A673 (cell line): ENCODE results near the gene CFAP97D1. TPM values are rescaled to one million over a fixed set of nuclear protein-coding genes. Genes with fewer than 3 reads are reported as not detected.
A peak's percentile ranks its signal among the peaks of the same experiment; 100 is the strongest.
"Not testable (repeated sequence)": the region's sequence is repeated elsewhere in the genome, so short reads cannot be mapped to it uniquely, and the experiment has no call there.

Experiments
- BruUV-seq: library from RNA; stranded (reverse); fragments of 400-500 nt; replicated peaks from 2 replicates; lab custom pipeline; 2021; lab: Mats Ljungman, UMichigan
- CTCF ChIA-PET: fragments of 300-600 bp; sonication (Branson Sonifier 250); formaldehyde crosslinking; loops from one replicate; lab custom pipeline; 2022; ENCODE audit warnings: antibody characterized with exemption; lab: Charles Lee
- POLR2A ChIA-PET: fragments of 300-600 bp; sonication (Branson Sonifier 250); formaldehyde crosslinking; loops from one replicate; lab custom pipeline; 2022; ENCODE audit warnings: antibody characterized with exemption; ENCODE audit not compliant: low non-redundant PET; lab: Charles Lee
- DNase-seq: peaks from one replicate; pipeline ENCODE4 v3.0.0-alpha.2; 2015; ENCODE audit warnings: low spot score
- H3K27ac ChIP-seq: fragments of 200-600 bp; sonication (generic); 2 replicates; pipeline ENCODE4 v1.5.1; 2016; ENCODE audit warnings: mixed run types, low read depth, mild to moderate bottlenecking, mixed read lengths, antibody characterized with exemption, low read length; ENCODE audit not compliant: poor library complexity, severe bottlenecking
- H3K27me3 ChIP-seq: fragments of 200-600 bp; sonication (generic); replicated peaks from 2 replicates; pipeline ENCODE4 v1.6.1; 2017; ENCODE audit warnings: mixed run types, low read depth, mild to moderate bottlenecking, mixed read lengths, antibody characterized with exemption, low read length; ENCODE audit not compliant: insufficient read depth, poor library complexity
- H3K36me3 ChIP-seq: fragments of 200-600 bp; sonication (generic); 2 replicates; pipeline ENCODE4 v1.6.1; 2016; ENCODE audit warnings: mixed run types, mild to moderate bottlenecking, mixed read lengths, antibody characterized with exemption, low read length; ENCODE audit not compliant: insufficient read depth, poor library complexity, severe bottlenecking
- H3K4me1 ChIP-seq: fragments of 200-600 bp; sonication (generic); 2 replicates; pipeline ENCODE4 v1.6.1; 2017; ENCODE audit warnings: mixed run types, mild to moderate bottlenecking, mixed read lengths, antibody characterized with exemption, low read length; ENCODE audit not compliant: insufficient read depth, poor library complexity, severe bottlenecking
- H3K4me3 ChIP-seq: fragments of 200-600 bp; sonication (generic); 2 replicates; pipeline ENCODE4 v1.5.1; 2016; ENCODE audit warnings: low read depth, mixed run types, mild to moderate bottlenecking, mixed read lengths, low read length; ENCODE audit not compliant: poor library complexity, severe bottlenecking
- H3K9me3 ChIP-seq: fragments of 200-600 bp; sonication (generic); 2 replicates; pipeline ENCODE4 v1.6.1; 2016; ENCODE audit warnings: mixed run types, low read depth, mild to moderate bottlenecking, mixed read lengths, antibody characterized with exemption, low read length; ENCODE audit not compliant: poor library complexity, severe bottlenecking
- CTCF ChIP-seq: fragments of 300-800, 200-600 bp; sonication (generic); conservative IDR thresholded peaks from 2 replicates; pipeline ENCODE4 v1.5.1; 2017; ENCODE audit warnings: low read depth, mild to moderate bottlenecking, antibody characterized with exemption, low read length, moderate library complexity, mixed read lengths
- EZH2 ChIP-seq: fragments of 200-600 bp; sonication (generic); IDR thresholded peaks from 2 replicates; pipeline ENCODE4 v1.6.1; 2017; ENCODE audit warnings: borderline replicate concordance, low read depth, mild to moderate bottlenecking, mixed read lengths, antibody characterized with exemption, low read length; ENCODE audit not compliant: poor library complexity, severe bottlenecking
- intact Hi-C: fragments of 100-400 bp; cut with micrococcal nuclease; formaldehyde crosslinking; loops from one replicate; pipeline ENCODE4 v1.10.0; 2022; ENCODE audit not compliant: unreplicated experiment
- total RNA-seq: library from RNA; stranded (reverse); gene quantifications from 2 replicates; pipeline ENCODE4 v1.2.3, GENCODE V29; 2021

Gene CFAP97D1
- total RNA-seq, 1 experiment from 2014 or later: not detected

DNA sequence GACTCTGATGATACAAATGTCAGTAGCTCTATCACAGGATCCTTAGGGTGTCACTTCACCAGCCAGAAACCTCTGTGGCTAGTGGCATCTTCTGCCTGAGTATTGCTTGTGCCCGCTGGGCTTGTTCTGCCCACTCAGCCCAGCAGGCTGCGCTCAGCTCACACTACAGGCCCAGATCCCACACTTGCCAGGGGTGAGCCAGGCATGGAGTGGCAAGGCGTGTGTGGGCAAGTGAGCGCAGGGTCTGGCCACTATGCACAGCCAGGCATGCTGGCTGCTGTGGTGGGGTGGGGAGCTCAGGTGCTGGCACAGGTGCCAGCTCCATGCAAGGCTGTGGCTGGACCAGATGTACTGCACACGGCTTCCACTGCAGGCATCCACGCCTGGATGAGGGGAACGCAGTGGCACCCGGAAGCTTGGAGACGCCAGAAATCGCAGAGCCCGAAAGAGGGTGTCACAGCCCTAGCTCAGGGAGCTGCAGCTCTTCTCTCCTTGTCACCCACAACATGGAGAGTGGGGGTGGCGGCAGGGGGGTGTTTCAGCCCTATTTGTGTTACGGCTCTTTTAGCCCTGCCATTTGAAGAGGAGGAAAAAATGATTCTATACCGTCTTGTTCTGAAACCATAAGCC is 10.2 kb downstream of the CFAP97D1 start:
- CTCF ChIA-PET: no interaction called here
- no peaks in the 10 kb centered on the region for H3K9me3 ChIP-seq
- H3K36me3 ChIP-seq: no peaks in the 10 kb centered on the region
- intact Hi-C loops: no loop called here
- H3K4me3 ChIP-seq: no peak overlapping the region
- peak; percentile 37; the same call in 1 of the 2 replicates for TF ChIP-seq CTCF
- TF ChIP-seq EZH2: no peak
- H3K27me3 ChIP-seq: no peaks in the 10 kb centered on the region
- H3K27ac ChIP-seq: no peak overlapping the region
- POLR2A ChIA-PET: no interaction called here
- BruUV-seq: no TSS peak
- H3K4me1 ChIP-seq: peaks cover 12% of the 10 kb centered on the region
- no peak for DNase-seq

DNA sequence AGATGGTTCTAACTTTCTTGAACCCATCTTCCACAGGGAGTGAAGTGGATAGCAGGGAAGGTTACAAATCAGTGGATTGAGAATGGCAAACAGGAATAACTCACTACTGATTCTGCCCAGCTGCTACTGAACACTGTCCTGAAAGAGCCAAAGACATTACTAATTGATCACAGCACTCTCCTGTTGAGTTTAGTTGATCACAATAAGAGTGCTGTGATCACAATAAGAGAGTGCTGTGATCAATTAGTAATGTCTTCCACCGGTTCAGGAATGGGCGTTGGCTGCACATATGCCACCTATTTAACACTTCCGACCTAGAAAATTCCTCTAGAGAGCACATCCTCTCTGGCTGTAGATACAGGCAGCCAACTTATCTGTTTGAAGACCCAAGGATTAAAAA is 11.4 kb downstream of the CFAP97D1 start:
- ChIA-PET CTCF (interaction anchor here (0.6 kb wide), 1 partner anchor 98 kb away, joined by 8 read pairs; no protein-coding TSS in a partner anchor), POLR2A (no interaction called here)
- no peak for TF ChIP-seq CTCF
- TF ChIP-seq EZH2: no peak
- Histone ChIP-seq H3K27me3 (no peaks in the 10 kb centered on the region), H3K27ac (no peak overlapping the region), H3K9me3 (no peaks in the 10 kb centered on the region), H3K36me3 (no peaks in the 10 kb centered on the region), H3K4me3 (no peak overlapping the region), H3K4me1 (peaks cover 12% of the 10 kb centered on the region)
- DNase-seq: peak; percentile 61
- BruUV-seq: no TSS peak
- intact Hi-C loops: no loop called here

DNA sequence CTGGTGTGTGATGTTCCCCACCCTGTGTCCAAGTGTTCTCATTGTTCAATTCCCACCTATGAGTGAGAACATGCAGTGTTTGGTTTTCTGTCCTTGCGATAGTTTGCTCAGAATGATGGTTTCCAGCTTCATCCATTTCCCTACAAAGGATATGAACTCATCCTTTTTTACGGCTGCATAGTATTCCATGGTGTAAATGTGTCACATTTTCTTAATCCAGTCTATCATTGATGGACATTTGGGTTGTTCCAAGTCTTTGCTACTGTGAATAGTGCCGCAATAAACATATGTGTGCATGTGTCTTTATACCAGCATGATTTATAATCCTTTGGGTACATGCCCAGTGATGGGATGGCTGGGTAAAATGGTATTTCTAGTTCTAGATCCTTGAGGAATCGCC is 12.4 kb downstream of the CFAP97D1 start:
- CTCF ChIA-PET, POLR2A ChIA-PET, H3K9me3 ChIP-seq, intact Hi-C loops, H3K27ac ChIP-seq, H3K4me3 ChIP-seq, H3K27me3 ChIP-seq, BruUV-seq, H3K4me1 ChIP-seq, H3K36me3 ChIP-seq, DNase-seq: not testable (repeated sequence)

- H3K27ac ChIP-seq, POLR2A ChIA-PET, H3K4me1 ChIP-seq, H3K27me3 ChIP-seq, H3K36me3 ChIP-seq, intact Hi-C loops, CTCF ChIA-PET, H3K9me3 ChIP-seq, H3K4me3 ChIP-seq, DNase-seq, BruUV-seq: not testable (repeated sequence)
Measured at GRCh38 chr17:43798024-43798423, 17.8 kb downstream of the CFAP97D1 start.
